GM18499 (cell line): ENCODE measurements around the gene AMDHD2.

Experiments
- ATAC-seq: cut with Tn5 transposase; IDR thresholded peaks from one replicate; pipeline ENCODE4 v1.9.1; 2021; ENCODE audit warnings: moderate number of reproducible peaks; ENCODE audit not compliant: insufficient read depth, unreplicated experiment

Gene AMDHD2

GRCh38 chr16:2498531-2499253, 21.5 kb upstream of the AMDHD2 start:
- no peak for ATAC-seq

GRCh38 chr16:2499454-2499853, 20.7 kb upstream of the AMDHD2 start:
- ATAC-seq, result no peak

DNA sequence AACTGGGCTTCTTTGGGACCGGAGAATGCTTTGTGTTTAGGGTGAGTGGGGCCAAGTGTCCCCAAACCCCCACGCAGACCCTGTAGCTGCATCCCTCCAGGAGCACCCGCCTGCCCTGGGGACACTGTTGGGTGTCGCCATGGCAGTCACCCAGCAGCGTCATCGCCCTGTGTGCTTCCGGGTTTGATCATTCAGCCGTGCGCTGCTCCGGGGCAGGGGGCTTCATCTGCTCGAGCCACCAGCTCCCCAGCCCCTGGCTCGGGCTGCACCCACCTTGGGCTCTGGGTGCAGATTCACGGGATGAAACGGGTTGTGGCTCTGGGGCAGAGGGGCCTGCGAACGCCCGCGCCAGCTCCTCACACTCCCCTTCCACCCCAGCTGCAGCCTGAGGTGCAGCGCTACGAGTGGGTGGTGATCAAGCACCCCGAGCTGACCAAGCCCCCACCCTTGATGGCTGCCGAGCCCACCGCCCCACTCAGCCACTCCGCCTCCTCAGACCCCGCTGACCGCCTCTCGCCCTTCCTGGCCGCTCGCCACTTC, 20.2 kb upstream of the AMDHD2 start:
- no peak for ATAC-seq

DNA sequence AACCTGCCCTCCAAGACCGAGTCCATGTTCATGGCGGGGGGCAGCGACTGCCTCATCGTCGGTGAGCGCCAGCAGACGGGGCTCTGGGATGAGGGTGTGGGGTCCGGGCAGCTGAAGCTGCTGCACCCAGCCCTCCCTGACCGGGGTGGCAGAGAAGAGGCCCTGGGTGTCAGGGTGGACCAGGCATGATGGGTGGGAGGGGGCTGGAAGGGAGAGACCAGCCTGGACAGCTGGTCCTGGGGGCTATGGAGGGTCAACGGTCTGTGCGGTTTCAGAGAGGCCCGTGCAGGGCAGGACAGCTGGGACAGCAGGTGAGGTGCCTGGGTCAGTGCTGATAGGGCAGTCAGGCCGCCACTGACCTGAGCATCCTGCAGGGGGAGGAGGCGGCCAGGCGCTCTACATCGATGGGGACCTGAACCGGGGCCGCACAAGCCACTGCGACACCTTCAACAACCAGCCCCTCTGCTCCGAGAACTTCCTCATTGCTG, 19.7 kb upstream of the AMDHD2 start:
- ATAC-seq, result no peak

- ATAC-seq, result no peak
Observed at GRCh38 chr16:2500918-2501750, 19.0 kb upstream of the AMDHD2 start.

GRCh38 chr16:2501946-2502895, 17.9 kb upstream of the AMDHD2 start:
- no peak for ATAC-seq

DNA sequence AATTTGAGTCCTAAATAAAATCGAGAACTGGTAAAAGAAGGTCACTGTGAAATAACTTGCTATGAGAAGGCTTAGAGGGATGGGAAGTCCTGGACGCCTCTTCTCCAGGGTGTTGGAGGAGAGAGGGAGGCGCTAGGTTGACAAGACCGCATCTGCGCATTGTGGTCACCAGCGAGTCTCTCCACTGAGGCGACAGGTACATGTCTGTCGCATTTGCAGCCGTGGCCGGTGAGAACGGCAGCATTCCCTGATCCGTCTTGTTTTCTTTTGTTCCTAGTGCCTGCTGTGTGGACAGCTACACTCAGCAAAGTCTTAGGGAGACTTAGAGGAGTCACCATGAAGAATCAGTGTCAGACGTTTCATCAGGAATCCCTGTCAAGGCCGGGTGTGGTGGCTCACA, 14.5 kb upstream of the AMDHD2 start:
- no peak for ATAC-seq

DNA sequence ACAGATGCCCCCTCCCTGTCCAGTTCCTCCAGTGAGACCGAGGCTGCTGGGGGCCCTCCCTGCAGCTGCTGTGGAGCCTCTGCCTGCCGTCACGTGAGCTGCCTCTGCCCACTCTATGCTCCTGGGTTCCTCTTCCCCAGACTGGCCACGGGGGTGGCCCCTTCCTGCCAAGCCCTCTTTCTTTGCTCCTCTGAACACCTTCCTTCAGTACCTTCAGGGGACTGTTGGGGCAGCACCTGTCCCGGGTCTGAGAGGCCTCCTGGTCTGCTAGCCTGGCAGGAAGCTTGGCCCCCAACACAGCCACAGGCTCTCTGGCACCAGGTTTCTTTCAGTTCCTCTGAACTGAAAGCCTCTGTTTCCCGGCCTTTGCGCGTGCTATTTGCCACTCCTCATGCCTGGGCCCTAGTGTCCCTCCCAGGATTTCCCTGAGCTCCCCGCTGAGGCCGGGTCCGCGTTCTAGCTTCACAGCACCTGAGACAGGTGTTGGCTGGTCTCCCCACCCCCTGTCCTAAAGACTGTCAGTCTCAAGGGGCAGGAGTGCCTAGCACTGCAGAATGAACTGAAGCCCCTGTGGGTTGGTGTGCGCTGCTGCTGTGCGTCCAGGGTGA, 13.0 kb upstream of the AMDHD2 start:
- ATAC-seq, result no peak

DNA sequence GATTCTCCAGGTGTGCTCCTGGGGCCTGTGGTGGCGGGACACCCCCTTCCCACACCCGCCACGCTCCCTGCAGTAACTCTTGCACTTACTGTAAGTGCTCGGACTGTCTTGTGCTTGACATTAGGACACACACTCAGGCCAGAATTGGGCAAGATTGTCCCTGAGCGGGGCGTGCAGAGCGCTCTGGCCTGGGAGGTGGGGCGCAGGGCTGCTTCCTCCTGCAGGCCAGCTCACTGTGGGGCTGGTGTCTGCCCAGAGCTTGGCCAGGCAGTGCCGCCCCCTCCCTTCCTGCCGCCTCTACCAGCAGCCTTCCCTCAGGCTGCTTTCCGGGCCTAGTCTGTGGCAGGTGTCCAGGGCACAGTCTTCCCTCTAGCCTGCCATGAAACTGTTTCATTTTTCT, 12.5 kb upstream of the AMDHD2 start:
- no peak for ATAC-seq

GRCh38 chr16:2508722-2509400, 11.3 kb upstream of the AMDHD2 start:
- no peak for ATAC-seq

DNA sequence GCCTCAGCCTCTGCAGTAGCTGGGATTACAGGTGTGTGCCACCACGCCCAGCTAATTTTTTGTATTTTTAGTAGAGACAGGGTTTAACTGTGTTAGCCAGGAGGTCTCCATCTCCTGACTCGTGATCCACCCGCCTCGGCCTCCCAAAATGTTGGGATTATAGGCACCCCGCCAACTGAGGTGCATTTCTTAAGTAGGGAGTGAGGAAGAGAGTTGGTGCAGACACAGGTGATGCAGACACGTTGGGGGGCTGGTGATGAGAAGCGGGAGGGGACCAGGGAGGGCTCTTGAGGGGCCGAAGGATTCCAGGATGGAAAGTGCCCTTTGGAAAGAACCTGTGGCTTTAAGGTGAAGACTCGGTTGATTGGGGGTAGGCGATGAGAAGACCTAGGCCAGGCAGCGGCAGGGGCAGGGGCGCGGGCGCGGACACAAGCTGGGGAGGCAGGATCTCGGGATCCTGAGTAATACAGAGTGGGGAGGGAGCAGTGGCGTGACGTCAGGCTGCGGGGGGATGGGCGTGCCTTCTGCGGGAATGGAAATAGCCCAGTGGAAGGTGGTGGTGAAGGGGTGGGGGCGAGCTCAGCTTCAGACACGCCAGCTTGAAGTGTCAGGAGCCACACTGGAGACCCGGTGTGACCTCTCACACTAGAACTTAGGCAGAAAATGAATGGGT, 8.9 kb upstream of the AMDHD2 start:
- no peak for ATAC-seq

DNA sequence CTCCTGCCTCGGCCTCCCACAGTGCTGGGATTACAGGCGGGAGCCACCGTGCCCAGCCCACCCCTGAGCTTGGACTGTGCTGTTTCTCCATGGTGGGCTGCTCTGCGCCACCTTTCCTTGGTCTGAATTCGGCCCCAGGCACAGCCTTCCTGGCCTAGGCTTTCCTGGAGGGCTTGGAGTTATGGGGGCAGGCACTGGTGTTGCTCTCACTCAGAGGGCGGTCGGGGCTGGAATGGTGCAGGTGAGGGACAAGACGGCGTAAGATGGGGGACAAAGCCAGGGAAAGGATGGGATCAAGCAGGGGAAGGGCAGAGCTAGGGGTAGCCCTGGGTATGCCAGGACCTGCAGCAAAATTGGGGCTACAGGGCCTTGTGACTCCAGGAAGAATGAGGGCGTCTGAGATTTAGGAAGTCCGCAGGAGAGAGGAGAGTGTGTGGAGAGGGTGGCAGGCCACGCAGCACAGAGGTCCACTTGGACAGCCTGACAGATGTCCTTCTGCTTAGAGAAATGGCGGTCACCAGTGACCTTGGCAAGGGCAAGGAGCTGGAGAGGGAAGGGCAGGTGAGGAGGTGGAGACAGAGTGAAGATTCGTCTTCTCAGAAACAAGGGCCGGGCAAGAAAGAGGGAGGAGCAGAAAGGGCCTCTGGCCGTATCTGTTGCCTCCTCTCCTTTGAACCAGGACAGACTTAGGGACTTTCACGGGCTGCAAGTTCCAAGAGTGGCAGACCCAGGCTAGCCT, 8.0 kb upstream of the AMDHD2 start:
- ATAC-seq, result no peak

DNA sequence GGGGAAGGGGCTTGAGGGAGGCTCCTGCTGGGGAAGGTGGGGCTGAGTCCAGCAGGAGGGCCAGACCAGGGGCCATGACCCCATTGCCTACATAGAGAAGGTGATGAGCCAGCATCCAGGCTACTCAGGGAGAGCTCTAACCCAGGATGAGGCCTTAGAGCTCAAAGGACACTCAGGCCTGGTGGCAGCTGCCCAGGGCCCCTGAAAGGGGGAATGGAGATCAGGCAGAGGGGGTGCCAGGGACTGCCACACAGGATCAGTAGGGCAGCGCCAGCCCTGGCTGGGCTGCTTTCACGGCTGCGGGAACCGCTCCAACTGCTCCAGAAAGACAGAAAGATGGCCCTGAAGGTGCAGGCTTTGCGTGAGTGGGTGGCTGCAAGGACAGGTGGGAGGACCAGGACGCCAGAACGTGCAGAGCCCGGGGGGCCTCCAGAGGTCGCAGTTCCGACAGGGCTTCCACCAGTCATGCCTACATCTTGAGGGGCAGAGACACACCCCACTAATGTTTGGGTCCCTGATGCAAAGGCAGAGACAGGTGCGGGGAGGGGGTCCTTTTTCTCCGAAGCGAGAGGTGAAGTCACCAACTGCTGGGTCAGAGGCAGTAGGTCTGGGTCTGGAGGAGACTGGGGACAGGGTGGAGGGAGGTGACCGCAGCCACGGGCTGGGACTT, 7.3 kb upstream of the AMDHD2 start:
- no peak for ATAC-seq

GRCh38 chr16:2513405-2514332, 6.5 kb upstream of the AMDHD2 start, which contains the start of gene ATP6V0C:
ATP6V0C (plus strand) TSS chr16:2513952; CDS start chr16:2514104, 152 bp downstream.
- ATAC-seq, result no peak

DNA sequence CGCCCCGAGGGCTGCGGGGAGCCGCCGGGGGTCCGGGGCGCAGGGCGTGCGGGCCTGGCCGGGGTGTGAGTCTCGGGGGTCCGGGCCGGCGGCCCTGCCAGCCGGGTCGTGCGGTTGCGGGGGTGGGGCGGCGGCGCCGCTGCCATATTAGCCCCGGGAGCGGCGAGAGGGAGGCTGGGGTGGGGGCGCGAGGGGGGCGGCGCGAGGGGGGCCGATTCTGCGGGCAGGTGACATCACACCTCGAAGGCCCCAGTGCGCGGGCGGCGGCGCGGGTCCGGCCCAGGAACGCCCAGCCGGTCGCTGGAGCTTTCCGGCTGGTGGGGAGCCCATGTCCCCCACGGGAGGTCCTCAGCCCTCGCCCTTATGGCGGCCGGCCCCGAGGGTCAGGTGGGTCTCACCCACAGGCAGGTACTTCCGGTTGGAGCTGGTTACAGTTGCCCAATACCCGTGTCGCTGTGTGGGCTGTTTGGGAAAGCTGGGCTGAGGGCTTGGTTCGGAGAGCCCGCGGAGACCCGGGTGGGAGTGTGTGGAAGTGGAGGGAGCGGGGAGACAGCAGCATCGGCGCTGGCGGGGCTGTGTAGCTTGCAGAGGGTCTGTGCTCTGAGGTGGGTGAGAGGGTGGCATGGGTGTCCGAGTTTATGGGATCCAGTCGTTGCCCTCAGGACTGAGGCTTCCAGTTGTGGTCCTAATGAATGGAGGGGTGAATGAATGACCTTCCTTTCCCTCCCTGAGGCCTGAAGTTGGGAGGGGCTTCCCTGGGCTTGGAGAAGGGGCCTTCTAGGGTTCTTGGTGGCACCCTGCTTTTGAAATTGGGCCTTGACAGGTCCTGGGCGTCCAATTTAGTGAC, 5.6 kb upstream of the AMDHD2 start:
- no peak for ATAC-seq
